ENCODE data around the gene EME1.

- no peak for TF ChIP-seq CTCF (IDR thresholded peaks at IDR 0.05)
- TF ChIP-seq POLR2A (IDR thresholded peaks at IDR 0.05), result no peak
Measured at GRCh38 chr17:50420419-50421112, 47.5 kb downstream of the EME1 start.
